ENCODE data around the gene SNX1. TPM values are rescaled to one million over a fixed set of nuclear protein-coding genes. Genes with fewer than 3 reads are reported as not detected.

The SNX1 gene
- total RNA-seq, 4 donors from 2014 or later = 104 to 125 (median 120) TPM

- TF ChIP-seq, protein P1, sequence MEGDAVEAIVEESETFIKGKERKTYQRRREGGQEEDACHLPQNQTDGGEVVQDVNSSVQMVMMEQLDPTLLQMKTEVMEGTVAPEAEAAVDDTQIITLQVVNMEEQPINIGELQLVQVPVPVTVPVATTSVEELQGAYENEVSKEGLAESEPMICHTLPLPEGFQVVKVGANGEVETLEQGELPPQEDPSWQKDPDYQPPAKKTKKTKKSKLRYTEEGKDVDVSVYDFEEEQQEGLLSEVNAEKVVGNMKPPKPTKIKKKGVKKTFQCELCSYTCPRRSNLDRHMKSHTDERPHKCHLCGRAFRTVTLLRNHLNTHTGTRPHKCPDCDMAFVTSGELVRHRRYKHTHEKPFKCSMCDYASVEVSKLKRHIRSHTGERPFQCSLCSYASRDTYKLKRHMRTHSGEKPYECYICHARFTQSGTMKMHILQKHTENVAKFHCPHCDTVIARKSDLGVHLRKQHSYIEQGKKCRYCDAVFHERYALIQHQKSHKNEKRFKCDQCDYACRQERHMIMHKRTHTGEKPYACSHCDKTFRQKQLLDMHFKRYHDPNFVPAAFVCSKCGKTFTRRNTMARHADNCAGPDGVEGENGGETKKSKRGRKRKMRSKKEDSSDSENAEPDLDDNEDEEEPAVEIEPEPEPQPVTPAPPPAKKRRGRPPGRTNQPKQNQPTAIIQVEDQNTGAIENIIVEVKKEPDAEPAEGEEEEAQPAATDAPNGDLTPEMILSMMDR (IDR thresholded peaks at IDR 0.05) = no peak
- DNase-seq (ENCODE audit: low spot score) = no peak
- no peak for ATAC-seq (ENCODE audit: low FRiP score)
Observed at GRCh38 chr15:64185146-64185911, 89.5 kb downstream of the SNX1 start.

DNA sequence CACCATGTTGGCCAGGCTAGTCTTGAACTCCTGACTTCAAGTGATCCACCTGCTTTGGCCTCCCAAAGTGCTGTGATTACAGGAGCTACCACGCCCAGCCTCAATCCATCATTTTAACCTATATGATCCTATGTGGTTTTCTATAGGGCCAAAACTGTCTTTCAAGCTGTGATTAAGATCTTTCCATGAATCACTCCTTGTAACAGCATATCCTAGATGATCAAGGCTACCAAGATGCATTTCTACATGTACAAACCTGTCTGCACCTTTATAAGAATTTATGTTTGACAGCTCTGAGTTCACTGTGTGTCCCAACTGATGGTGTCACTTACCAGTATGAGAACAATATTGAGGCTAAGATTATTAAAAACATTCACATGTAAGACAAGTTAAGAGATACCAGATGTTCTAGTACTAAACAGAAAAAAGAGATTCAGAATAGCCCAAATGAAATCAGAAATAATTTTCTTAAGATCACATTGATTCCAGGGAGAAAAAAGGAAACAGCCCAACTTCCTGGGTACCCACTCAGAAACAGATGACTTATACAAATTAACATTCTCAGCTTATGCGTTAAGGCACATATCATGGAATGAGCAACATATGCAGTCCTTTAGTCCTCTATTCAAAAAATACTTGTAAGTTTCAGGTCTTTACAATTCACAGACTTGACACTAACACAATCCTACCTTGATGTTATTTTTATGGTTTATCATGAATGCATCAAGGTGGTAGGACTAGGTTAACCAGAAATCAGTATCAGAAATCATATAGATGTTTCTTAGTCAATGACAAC, 91.8 kb downstream of the SNX1 start:
- TF ChIP-seq, protein P1 (IDR thresholded peaks at IDR 0.05) = no peak
- DNase-seq (ENCODE audit: low spot score) (no peak), ATAC-seq (ENCODE audit: low FRiP score) (no peak)

Small RNA genes within 50 kb of the gene (small RNA-seq; reads per million reads assigned to genes)
- not detected for gene RF00019

Other genes with a start within 250 kb of the SNX1 start
- gene DAPK2, start 49.5 kb upstream of the SNX1 start, total RNA-seq = 10 to 100 TPM; 12.0 to 49.8 (median 25.6) TPM
- gene CIAO2A, start 2.1 kb upstream of the SNX1 start, total RNA-seq = 10 to 100 TPM; 39.9 to 48.3 (median 40.5) TPM
- 1 to 10 TPM in 2 of 4 donors, under 1 TPM in 1, not detected in 1; 0.38 to 2.6 (median 1.2) TPM for gene SNX22, start 55.7 kb downstream of the SNX1 start, total RNA-seq
- 100 to 1,000 TPM; 244 to 431 (median 373) TPM for gene PPIB, start 67.0 kb downstream of the SNX1 start, total RNA-seq

All from omental fat pad (tissue), 4 donors.